CD4-positive, alpha-beta T cell treated with Interleukin-17A for 4 hours (primary cell): Measurements from ENCODE around the gene BAHCC1.

ENCODE experiments used
- DNase-seq: peaks from one replicate; pipeline ENCODE4 v3.0.0-alpha.2; 2020; ENCODE audit warnings: mixed read lengths

Gene BAHCC1

DNA sequence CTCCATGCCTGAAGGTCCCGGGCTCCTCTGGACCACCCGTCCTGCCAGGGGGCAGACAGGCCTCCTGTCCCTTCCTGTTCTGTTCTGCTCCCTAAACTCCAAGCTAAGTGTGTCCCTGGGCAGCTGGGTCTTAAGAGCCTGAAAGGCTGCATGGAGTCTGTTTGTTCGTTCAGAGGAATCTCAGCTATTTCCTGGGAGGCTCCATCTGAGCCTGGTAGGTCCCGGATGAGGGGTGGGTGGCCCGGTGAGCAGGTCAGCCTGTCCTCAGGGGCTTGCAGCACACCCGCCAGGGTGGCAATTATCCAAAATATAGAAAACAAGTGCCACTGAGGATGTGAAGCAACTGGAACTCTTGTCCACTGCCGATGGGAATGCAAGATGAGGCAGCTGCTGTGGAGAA is 104.8 kb downstream of the BAHCC1 start:
- no peak for DNase-seq

DNA sequence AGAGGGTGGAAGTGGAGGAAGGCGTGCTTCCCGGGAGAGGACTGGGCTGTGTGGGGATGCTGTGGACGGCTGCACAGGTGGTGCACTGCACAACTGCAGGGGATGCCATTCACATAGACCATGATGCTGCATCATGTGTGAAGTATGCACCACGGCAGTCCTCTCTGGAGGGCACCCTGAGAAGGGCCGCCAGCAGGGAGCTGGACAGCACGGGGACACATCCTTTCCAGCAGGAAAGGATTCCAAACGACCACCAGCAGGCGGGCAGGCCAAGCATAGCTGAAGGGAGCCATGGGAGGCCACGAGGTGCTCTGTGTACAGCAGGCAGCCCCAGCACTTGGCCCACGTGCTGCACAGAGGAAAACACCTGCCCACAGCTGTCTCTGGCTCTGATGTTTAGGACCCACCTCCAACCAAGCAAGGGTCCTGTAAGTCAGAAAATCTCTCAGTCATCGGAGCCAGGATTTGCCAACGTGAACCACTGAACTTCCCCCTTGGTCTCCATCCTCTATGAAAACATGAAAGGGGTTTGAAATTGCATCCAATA is 107.3 kb downstream of the BAHCC1 start:
- no peak for DNase-seq

DNA sequence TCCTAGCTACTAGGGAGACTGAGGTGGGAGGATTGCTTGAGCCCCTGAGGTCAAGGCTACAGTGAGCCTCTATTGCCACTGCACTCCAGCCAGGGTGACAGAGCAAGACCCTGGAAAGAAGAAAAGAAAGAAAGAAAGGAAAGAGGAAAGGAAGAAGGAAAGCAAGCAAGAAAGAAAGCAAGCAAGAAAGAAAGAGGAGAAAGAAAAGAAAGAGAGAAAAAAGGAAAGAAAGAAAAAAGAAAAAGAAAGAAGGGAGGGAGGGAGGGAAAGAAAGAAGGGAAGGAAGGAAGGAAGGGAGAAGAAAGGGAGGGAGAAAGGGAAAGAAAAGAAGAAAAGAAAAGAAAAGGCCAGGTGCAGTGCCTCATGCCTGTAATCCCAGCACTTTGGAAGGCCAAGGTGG is 108.4 kb downstream of the BAHCC1 start:
- DNase-seq, result no peak

DNA sequence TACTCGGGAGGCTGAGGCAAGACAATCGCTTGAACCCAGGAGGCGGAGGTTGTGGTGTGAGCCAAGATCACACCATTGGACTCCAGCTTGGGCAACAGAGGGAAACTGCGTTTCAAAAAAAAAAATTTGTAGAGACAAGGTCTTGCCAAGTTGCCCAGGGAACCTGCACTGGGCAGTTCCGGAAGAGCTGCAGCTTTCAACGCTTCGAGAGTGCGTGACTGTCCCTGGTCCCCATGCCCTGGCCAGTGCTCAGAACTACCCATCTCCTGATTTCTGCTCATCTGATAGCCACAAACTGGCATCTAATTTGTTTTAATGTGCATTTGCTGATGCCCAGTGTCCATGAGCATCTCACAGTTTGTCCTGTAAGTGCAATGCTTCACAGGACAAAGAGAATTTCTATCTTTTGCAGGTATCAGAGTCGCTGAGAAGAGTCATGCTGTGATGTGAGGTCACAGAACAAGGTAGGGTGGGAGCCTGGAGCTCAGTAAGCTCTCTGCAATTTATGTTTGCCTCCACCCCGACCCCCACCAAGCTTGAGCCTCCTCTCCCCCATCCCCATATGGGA is 113.5 kb downstream of the BAHCC1 start:
- no peak for DNase-seq

DNA sequence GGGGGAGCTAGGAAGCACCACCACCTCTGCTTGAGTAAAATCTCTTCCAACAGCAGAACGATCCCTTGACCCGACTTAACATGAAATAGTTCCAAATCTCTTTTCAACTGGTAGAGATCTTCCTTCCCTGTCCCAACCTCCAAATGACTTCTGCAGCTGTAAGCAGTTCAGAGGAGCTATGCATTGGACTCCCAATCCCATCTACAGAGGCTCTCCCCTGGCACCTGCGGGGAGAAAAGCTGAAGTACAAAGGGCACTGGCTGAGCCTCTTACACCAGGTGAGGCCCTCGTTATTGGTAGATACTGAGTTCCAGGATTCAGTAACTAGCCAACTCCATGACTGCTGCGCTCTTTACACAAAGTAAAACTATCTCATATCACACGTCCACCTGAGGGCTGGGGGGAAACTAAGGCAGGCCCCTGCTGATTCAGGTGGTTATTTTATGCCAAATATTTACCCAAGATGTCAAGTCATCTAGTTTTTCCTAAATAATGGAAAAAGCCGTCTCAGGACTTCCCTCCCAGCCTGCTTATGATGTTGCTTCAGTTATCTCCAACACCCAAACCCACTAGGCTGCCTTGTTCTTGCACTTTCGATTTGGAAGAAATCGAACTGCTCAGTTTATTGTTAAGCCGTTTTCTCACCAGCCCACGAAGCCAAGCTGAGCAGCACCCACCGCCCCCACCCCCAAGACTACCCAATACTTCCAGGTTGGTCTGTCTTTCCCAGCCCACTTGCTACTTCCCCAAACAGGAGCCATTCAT is 114.1 kb downstream of the BAHCC1 start:
- peak; percentile 37 for DNase-seq

DNA sequence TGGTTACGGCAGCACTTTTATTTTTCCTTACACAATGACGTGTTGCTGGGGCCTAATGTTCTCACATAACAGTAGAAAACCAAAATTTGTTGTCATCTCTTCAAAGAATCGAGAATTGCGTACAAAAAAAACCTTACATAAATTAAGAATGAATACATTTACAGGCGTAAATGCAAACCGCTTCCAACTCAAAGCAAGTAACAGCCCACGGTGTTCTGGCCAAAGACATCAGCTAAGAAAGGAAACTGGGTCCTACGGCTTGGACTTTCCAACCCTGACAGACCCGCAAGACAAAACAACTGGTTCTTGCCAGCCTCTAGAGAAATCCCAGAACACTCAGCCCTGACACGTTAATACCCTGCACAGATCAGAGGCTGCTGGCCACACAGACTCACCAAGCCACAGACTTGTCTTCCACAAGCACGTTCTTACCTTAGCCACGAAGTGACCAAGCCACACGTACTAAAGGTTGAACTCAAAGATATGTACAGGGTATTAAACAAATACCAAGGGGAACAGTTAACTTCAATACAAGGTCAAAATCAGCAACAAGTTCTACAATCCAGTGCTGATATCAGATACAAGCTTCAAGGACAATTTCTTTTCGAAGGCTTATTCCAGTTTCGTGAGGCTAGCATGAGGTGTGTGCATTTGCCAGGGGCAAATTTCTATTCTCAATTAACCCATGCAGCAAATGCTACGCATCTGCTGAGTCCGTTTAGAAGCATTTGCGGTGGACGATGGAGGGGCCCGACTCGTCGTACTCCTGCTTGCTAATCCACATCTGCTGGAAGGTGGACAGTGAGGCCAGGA is 114.9 kb downstream of the BAHCC1 start:
- DNase-seq, result no peak

DNA sequence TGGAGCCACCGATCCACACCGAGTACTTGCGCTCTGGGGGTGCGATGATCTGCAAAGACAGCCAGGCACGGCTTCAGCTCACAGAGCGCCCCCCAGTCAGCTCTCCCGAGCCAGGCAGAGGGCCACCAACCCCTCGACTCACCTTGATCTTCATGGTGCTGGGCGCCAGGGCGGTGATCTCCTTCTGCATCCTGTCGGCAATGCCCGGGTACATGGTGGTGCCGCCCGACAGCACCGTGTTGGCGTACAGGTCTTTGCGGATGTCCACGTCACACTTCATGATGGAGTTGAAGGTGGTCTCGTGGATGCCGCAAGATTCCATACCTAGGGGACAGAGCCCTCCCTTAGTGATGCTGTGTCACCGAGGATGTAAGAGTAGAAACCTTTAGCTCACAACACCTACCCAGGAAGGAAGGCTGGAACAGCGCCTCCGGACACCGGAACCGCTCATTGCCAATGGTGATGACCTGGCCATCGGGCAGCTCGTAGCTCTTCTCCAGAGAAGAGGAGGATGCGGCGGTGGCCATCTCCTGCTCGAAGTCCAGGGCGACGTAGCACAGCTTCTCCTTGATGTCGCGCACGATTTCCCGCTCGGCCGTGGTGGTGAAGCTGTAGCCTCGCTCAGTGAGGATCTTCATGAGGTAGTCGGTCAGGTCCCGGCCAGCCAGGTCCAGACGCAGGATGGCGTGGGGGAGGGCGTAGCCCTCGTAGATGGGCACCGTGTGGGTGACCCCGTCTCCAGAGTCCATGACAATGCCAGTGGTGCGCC is 115.7 kb downstream of the BAHCC1 start:
- peak; percentile 67 for DNase-seq

DNA sequence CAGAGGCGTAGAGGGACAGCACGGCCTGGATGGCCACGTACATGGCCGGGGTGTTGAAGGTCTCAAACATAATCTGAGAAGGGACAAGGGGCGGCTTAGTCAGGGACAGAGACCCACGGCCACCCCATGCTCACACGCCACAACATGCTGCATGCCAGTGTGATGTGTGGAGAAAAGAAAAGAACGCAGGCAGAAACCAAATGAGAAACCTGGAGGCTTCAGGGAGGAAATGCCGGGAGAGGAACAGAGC is 116.2 kb downstream of the BAHCC1 start:
- DNase-seq, result no peak

DNA sequence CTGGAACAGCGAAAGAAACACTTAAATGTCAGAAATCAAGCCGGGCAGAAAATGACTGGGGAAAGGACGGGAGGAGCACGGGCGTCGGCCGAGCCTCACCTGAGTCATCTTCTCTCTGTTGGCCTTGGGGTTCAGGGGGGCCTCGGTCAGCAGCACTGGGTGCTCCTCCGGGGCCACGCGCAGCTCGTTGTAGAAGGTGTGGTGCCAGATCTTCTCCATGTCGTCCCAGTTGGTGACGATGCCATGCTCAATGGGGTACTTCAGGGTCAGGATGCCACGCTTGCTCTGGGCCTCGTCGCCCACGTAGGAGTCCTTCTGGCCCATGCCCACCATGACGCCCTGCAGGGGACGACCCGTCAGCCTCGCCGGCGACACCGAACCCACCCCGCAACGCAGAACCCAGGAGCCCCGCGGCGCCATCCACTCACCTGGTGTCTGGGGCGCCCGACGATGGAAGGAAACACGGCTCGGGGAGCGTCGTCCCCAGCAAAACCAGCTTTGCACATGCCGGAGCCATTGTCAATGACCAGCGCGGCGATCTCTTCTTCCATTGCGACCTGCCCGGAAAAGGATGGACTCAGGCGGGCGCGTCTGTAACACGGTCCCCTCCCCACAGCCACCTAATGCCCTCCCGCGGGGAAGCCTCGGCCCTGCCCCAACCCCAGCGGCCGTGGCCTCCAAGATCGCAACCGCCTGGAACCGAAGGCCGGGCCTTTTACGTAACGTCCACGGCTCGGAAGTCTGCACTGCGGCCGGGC is 116.7 kb downstream of the BAHCC1 start:
- DNase-seq, result peak; percentile 57

DNA sequence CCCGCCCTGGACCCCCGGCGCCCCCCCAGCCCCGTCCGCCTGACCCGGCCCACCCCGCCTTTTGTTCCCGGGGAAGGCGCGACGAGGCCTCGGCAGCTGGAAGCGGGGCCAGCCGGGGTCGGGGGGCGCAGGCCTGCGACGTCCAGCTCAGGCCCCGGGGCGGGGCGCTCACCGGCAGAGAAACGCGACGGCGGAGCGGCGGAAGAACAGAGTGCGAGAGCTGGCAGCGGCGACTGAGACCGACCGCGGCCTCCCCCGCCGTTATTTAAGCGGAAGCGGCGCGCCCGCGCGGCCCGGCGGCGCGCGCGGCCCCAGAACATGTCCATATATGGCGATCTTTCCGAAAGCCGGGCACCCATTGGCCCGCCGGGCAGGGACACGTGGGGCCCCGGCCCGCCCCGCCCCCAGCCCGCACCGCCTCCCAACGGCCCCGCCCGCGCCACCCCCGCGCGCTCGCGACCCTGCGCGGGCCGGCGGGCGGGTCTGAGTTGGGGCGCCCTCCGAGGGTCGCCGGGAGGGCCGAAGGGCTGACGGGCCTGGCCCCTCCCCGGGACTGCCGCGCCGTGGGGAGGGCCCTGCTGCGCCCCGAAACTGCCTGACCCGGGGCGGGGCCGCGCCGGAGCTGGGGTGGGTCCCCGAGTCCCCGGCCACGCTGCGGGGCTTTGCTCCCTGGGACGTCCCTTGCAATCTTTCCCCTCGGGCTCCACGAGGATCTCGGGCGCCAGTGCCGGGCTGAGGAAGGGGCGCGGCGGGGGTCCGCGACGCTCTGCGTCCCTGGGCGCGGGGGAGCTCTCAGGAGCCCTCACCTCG is 117.5 kb downstream of the BAHCC1 start, which contains the start of gene ACTG1:
ACTG1 (minus strand) TSS at position 238 of the 810 bp plus-strand sequence. CDS start 445 bp downstream, outside the sequence.
- peak; percentile 94 for DNase-seq

DNA sequence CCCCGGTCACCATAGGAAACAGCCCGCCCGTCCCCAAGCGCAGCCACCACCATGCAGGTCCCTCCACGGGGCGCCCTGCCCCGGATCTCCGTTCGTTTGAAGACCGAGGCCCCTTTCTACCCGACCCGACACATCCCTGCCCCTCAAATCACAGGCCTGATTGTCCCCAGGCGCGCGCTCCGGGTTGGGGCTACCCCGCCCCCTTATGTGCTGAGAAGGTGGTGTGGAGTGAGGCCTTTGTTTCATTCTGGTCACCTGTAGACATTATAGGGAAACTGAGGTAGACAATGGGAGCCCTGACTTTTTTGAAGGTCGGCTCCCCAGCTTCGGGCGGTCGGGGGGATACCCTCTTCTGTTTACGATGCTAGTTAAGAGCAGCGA is 118.1 kb downstream of the BAHCC1 start:
- DNase-seq, result peak; percentile 68

DNA sequence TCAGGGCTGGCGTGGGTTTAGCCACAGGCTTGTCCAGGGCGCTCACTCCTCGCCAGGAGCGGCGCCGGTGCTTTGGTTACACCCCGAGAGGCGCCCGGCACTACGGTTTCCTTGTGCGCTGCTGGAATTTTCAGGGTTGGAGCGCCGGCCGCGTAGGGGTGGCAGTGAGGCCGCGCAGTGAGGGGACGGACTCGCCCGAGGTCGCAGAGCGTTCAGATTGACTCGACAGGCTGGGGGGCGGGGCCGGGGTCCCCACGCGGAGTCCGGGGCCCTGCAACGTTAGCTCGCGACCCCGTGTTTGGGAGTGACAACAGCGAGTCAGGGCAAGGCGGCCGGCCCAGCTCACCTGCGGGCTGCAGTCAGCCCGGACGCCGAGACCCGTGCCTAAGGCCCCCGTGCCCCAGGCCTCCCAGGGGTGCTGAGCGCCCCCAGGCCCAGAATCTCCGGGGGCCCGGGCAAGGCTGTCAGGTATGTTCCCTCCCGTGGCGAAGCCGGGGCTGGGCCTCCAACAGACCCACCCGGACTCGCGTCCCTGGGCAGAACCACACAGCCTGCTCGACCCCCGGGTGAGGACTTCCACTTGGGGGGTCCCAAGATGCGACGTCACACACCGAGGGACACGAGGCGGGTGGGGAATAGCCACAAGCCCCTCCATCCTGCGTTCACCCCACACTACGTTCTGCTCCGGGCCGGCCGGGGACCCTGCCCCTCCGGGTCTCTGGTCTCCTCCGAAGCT is 118.7 kb downstream of the BAHCC1 start:
- DNase-seq, result peak; percentile 48

DNA sequence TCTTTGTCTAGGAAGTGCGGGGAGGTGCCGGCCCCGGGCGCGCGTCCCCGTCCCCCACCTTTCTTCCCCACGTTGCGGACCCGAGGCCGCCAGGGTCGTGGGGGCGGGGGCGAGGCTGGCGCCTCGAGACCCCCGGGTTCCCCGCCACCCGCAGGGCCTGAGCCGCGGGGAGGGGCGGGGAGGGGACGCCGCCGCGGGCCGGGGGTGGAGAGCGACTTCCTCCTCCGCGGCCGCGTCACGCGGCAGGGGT is 119.2 kb downstream of the BAHCC1 start:
- no peak for DNase-seq

DNA sequence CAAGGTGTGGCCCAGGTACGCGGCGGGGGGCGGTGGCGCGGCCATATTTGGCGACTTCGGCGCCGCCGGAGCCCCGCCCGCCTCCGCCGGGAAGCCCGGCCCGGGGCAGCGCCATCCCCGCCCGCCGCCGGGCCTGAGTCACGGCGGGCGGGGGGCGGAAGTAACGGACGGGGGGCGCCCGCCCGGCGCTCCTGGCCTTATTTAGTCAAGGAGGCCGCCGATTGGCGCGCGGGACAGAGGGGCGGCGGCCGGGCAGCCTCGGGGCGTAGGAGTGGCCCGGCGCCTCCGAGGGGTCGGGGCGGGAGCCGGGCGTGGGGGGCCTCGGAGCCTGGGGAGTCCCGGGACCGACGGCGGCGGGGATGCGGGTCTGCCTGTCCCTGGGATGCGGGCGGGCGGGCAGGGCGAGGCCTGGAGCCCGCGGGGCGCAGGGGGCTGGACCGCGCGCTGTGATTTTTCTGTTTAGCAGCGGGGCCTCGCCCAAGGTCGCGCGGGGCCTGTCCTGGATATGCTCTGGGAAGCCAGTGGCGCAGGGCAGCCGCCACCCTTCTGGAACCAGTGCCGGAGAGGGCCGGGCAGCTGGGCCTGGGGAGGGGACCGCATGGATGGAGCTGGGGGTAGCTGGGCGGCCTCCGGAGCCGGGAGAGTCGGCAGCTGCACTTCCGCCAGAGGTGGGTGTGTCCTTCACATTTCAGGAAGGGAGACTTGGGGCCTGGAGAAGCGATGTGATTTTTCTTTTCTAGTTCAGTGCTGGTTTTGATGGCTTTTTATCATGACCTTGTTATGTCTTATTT is 119.7 kb downstream of the BAHCC1 start:
- DNase-seq, result peak; percentile 85

DNA sequence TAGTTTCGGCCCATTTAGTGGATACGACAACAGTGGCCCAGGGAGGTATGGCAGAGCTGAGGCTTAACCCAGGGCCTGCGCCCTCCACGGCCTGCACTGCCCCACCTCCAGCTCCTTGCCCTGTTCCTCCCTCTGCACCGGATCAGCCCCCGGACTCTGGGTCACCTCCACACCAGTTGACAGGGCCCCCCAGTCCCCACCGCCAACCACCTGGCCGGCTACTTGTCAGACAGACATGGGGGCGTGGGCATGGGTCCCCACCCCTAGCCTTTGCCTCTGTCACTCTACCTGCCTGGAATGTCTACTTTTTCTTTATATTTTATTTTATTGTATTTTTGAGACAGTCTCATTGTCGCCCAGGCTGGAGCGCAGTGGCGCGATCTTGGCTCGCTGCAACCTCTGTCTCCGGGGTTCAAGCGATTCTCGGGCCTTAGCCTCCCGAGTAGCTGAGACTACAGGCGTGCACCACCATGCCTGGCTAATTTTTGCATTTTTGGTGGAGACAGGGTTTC is 120.3 kb downstream of the BAHCC1 start:
- DNase-seq, result no peak
